Muscle of leg (tissue), 11 donors: Measurements from ENCODE around the gene PLXNA4. TPM values are rescaled to one million over a fixed set of nuclear protein-coding genes. Genes with fewer than 3 reads are reported as not detected.

Experiments used
- DNase-seq: peaks from one replicate; pipeline ENCODE4 v3.0.0; 2013
- H3K27ac ChIP-seq: one replicate; pipeline ENCODE4 v1.5.1; 2013; ENCODE audit warnings: mild to moderate bottlenecking, low read length, control low read depth
- H3K27me3 ChIP-seq: one replicate; pipeline ENCODE4 v1.6.1; 2013; ENCODE audit warnings: low read length; ENCODE audit not compliant: control insufficient read depth, insufficient read depth
- H3K36me3 ChIP-seq: one replicate; pipeline ENCODE4 v1.6.1; 2013; ENCODE audit warnings: low read length; ENCODE audit not compliant: control insufficient read depth, insufficient read depth
- H3K4me1 ChIP-seq: one replicate; pipeline ENCODE4 v1.6.1; 2013; ENCODE audit warnings: low read length; ENCODE audit not compliant: control insufficient read depth, insufficient read depth
- H3K4me3 ChIP-seq: one replicate; pipeline ENCODE4 v1.5.1; 2013; ENCODE audit warnings: low read length, control low read depth
- H3K9me3 ChIP-seq: replicated peaks from 2 replicates; pipeline ENCODE4 v1.6.1; 2013; ENCODE audit warnings: low read depth, low read length; ENCODE audit not compliant: control insufficient read depth
- WGBS: methylation state at CpG from one replicate; pipeline ENCODE4 v1.1.5; 2013; ENCODE audit warnings: missing lambda C conversion rate; ENCODE audit not compliant: insufficient coverage; 5-methylcytosine and 5-hydroxymethylcytosine counted together
- polyA plus RNA-seq, 8 donors: library from polyadenylated mRNA; unstranded; fragments of 120-200 nt; gene quantifications; one replicate each; pipeline versions ENCODE4 v1.2.1 to v1.2.3, GENCODE V29; 2013; ENCODE audit warnings: inconsistent platforms in 1 of 8, low replicate concordance in 1 of 8; ENCODE audit not compliant: insufficient read length in 8 of 8, insufficient read depth in 1 of 8
- total RNA-seq: library from RNA; stranded (reverse); fragments of 120-200 nt; gene quantifications from one replicate; pipeline ENCODE4 v1.2.4, GENCODE V29; 2013

The PLXNA4 gene
- total and polyA plus RNA-seq, 9 donors = 1.3 to 3.3 (median 2.1) TPM

DNA sequence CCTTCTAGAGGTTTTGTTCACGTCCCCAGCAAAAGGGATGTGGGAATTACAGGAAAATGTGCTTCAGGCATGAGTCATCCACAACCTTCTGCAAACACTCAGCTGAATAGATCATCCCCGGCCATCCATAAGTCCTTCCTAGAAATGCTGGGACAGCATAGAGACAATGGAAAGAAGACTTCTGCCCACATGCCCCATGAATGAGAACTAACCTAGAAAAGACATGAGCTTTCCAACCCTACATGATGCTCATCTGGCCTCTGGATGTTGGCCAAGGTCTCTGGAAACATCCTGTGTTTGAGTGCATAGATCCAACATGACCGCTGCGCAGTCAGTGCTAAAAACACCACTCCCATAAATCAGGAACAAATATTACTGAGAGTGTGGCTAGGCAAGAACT is 277.5 kb downstream of the PLXNA4 start:
- H3K4me3 ChIP-seq = no peak overlapping the region
- H3K36me3 ChIP-seq = no peaks in the 10 kb centered on the region
- H3K9me3 ChIP-seq = no peaks in the 10 kb centered on the region
- H3K27me3 ChIP-seq = peaks cover 2% of the 10 kb centered on the region
- DNase-seq = no peak
- H3K4me1 ChIP-seq = no peaks in the 10 kb centered on the region
- no peak overlapping the region for H3K27ac ChIP-seq
- whole genome bisulfite sequencing = 50% methylated on average over 1 of the region's 4 CpGs

DNA sequence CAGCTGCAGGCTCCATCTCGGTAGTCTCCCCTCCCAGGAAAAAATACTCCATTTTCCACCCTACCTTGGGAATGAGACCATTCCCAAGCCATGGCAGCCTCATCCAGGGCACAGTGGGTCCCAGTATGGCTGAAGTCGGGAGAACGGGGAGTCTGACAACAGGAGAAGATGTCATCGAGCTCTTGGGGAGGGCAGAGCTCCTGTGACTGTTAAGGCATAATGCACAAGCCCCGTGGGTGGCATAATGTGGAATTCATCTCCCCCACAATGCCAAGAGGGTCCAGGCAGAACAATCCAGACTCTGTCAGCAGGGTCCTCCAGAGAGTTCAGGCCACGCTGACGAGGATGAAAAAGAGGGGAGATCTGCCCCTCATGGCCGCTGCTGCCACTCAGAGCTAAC is 279.4 kb downstream of the PLXNA4 start:
- Histone ChIP-seq H3K9me3 (no peaks in the 10 kb centered on the region), H3K36me3 (no peaks in the 10 kb centered on the region), H3K27me3 (peaks cover 2% of the 10 kb centered on the region), H3K4me1 (no peaks in the 10 kb centered on the region), H3K27ac (no peak overlapping the region), H3K4me3 (no peak overlapping the region)
- 57% methylated on average over 7 of the region's 8 CpGs for WGBS
- DNase-seq = no peak

- no peaks in the 10 kb centered on the region for H3K36me3 ChIP-seq
- H3K27ac ChIP-seq = no peak overlapping the region
- H3K9me3 ChIP-seq = no peaks in the 10 kb centered on the region
- no peaks in the 10 kb centered on the region for H3K4me1 ChIP-seq
- 66% methylated on average over 3 of the region's 3 CpGs for WGBS
- DNase-seq = no peak
- H3K27me3 ChIP-seq = peaks cover 2% of the 10 kb centered on the region
- H3K4me3 ChIP-seq = no peak overlapping the region
These were observed 281.1 kb downstream of the PLXNA4 start for GRCh38 chr7:132295175-132295574.

GRCh38 chr7:132292803-132293202 is 283.5 kb downstream of the PLXNA4 start:
- WGBS = 41% methylated on average over 4 of the region's 4 CpGs
- peaks cover 5% of the 10 kb centered on the region for H3K27me3 ChIP-seq
- H3K4me3 ChIP-seq = no peak overlapping the region
- H3K9me3 ChIP-seq = no peaks in the 10 kb centered on the region
- H3K4me1 ChIP-seq = no peaks in the 10 kb centered on the region
- no peak overlapping the region for H3K27ac ChIP-seq
- no peaks in the 10 kb centered on the region for H3K36me3 ChIP-seq
- no peak for DNase-seq

DNA sequence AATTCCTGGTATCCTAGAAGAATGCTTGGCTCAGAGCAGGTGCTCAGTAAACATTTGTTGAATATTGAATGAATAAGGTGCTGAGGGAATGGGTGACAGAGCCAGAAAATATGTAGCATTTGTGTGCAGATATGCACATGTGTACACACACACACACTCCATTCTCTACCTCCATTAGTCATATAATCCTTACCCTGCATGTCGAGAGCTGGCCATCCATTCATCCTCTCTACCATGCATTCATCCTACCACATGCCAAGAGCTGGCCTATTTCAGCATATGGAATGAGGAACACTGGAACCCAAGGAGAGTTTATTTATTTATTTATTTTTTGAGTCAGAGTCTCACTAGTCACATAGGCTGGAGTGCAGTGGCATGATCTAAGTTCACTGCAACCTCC is 284.8 kb downstream of the PLXNA4 start:
- Histone ChIP-seq H3K36me3 (no peaks in the 10 kb centered on the region), H3K4me1 (no peaks in the 10 kb centered on the region), H3K27me3 (peaks cover 4% of the 10 kb centered on the region), H3K27ac (no peak overlapping the region), H3K4me3 (no peak overlapping the region), H3K9me3 (no peaks in the 10 kb centered on the region)
- no peak for DNase-seq
- WGBS = no CpG with 5 or more reads among the region's 1 CpG

GRCh38 chr7:132290021-132290420 is 286.2 kb downstream of the PLXNA4 start:
- Histone ChIP-seq H3K27me3 (peaks cover 4% of the 10 kb centered on the region), H3K4me3 (no peak overlapping the region), H3K4me1 (no peaks in the 10 kb centered on the region), H3K27ac (no peak overlapping the region), H3K9me3 (no peaks in the 10 kb centered on the region), H3K36me3 (no peaks in the 10 kb centered on the region)
- no peak for DNase-seq
- WGBS = 64% methylated on average over 3 of the region's 5 CpGs

DNA sequence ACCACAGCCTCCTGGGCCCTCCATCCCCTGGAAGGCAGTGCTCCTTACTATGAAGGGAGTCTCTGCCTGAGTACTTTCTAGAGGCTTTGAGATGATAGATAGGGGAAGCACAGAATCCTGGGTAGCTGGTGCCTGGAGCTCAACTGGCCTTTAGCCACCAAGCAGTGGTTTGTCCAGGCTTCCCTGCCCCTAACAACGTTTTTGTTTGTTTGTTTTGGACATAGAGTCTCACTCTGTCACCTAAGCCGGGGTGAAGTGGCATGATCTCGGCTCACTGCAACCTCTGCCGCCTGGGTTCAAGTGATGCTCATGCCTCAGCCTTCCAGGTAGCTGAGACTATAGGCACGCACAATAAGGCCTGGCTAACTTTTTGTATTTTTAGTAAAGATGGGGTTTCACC is 289.4 kb downstream of the PLXNA4 start:
- 77% methylated on average over 4 of the region's 5 CpGs for WGBS
- no peaks in the 10 kb centered on the region for H3K9me3 ChIP-seq
- H3K36me3 ChIP-seq = no peaks in the 10 kb centered on the region
- H3K4me1 ChIP-seq = no peaks in the 10 kb centered on the region
- peaks cover 4% of the 10 kb centered on the region for H3K27me3 ChIP-seq
- no peak for DNase-seq
- H3K27ac ChIP-seq = no peak overlapping the region
- no peak overlapping the region for H3K4me3 ChIP-seq

DNA sequence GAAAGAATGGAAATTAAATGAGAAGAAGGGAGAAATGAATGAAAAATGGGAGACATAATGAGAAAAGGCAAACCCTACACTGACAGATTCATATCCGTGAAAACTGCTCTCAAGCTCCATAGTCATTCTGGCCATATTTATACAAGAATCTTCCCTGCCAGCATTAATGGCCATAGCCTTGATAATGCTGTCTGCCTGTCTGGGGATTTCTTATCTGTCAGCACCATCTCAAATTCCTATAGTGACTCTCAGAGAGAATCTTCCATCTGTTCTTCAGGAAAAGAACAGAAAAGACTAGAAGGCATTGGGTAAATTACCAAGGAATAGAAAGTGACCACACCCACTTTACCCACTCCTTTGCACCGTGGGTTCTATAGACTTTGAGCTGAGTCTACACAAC is 295.9 kb downstream of the PLXNA4 start:
- DNase-seq = no peak
- Histone ChIP-seq H3K4me1 (no peaks in the 10 kb centered on the region), H3K27me3 (peaks cover 5% of the 10 kb centered on the region), H3K9me3 (no peaks in the 10 kb centered on the region), H3K36me3 (no peaks in the 10 kb centered on the region), H3K27ac (no peak overlapping the region), H3K4me3 (no peak overlapping the region)
- 83% methylated on average over 1 of the region's 2 CpGs for WGBS

DNA sequence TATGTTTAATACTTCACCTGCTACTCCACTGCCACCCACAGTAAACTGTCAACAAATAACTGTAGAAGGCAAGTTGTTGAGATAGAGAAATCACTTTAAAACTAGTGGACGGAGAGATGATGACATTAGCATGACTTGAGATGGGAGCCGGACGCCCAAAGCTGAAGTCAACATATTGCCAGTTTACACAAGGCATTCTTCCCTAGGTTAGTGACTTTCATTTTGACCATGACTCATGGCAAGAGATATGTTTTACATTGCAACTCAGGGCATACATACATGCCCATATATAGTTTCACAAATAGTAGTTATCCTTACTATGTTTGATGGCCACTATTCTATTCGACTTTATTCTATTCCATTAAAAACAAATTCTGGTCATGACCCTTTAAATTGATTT is 296.6 kb downstream of the PLXNA4 start:
- Histone ChIP-seq H3K36me3 (no peaks in the 10 kb centered on the region), H3K9me3 (no peaks in the 10 kb centered on the region), H3K27ac (no peak overlapping the region), H3K27me3 (peaks cover 5% of the 10 kb centered on the region), H3K4me1 (no peaks in the 10 kb centered on the region), H3K4me3 (no peak overlapping the region)
- 83% methylated on average over 1 of the region's 4 CpGs for WGBS
- DNase-seq = no peak

GRCh38 chr7:132276976-132277725 is 299.1 kb downstream of the PLXNA4 start:
- peaks cover 5% of the 10 kb centered on the region for H3K27me3 ChIP-seq
- no peak overlapping the region for H3K27ac ChIP-seq
- no peaks in the 10 kb centered on the region for H3K36me3 ChIP-seq
- DNase-seq = no peak
- WGBS = 39% methylated on average over 3 of the region's 5 CpGs
- H3K4me3 ChIP-seq = no peak overlapping the region
- H3K4me1 ChIP-seq = no peaks in the 10 kb centered on the region
- no peaks in the 10 kb centered on the region for H3K9me3 ChIP-seq

GRCh38 chr7:132276234-132276630 is 300.0 kb downstream of the PLXNA4 start:
- Histone ChIP-seq H3K4me3 (no peak overlapping the region), H3K4me1 (no peaks in the 10 kb centered on the region), H3K9me3 (no peaks in the 10 kb centered on the region), H3K27me3 (peaks cover 5% of the 10 kb centered on the region), H3K36me3 (no peaks in the 10 kb centered on the region), H3K27ac (no peak overlapping the region)
- no CpG with 5 or more reads among the region's 3 CpGs for WGBS
- DNase-seq = no peak
